Measurements from ENCODE around the gene MOGAT1. TPM values are rescaled to one million over a fixed set of nuclear protein-coding genes. Genes with fewer than 3 reads are reported as not detected.

Gene MOGAT1
- total and polyA plus RNA-seq, 9 of the 15 experiments (the other 6 are each of a cell fraction or from before 2014, with no cell fraction given): not detected

DNA sequence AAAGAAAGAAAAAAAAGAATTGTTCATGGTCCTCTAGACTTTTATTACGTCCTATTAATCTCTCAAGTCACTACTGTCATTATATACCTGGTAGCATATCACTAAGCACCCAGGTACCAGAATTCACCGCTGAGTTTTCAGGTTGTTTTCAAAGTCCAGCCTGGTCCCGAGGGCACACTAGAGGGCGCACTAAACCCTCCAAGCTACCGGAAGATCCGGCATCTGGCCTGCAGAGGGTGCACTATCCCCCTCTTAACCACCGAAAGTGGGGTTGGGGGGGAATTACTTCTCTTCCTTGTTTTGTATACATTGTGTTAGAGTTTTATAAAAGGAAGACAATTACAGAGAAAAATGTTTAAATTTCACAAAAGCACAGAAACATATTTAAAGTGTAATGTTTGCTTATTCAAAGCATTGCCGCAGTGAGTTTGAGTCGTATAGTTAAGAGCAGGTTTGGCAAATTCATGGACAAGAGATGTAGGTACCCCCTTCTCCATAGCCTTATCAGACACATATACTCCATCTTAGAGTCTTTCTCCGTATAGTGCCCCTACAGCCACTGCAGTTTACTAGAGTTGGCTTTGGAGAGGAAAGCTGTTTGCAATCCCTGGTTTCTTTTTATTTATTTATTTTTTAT, 19.2 kb downstream of the MOGAT1 start (continued):
- TF ChIP-seq, protein P1, sequence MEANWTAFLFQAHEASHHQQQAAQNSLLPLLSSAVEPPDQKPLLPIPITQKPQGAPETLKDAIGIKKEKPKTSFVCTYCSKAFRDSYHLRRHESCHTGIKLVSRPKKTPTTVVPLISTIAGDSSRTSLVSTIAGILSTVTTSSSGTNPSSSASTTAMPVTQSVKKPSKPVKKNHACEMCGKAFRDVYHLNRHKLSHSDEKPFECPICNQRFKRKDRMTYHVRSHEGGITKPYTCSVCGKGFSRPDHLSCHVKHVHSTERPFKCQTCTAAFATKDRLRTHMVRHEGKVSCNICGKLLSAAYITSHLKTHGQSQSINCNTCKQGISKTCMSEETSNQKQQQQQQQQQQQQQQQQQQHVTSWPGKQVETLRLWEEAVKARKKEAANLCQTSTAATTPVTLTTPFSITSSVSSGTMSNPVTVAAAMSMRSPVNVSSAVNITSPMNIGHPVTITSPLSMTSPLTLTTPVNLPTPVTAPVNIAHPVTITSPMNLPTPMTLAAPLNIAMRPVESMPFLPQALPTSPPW (CRISPR knock-in tag; IDR thresholded peaks at IDR 0.05): peak; percentile 53
- TF ChIP-seq, protein P2, sequence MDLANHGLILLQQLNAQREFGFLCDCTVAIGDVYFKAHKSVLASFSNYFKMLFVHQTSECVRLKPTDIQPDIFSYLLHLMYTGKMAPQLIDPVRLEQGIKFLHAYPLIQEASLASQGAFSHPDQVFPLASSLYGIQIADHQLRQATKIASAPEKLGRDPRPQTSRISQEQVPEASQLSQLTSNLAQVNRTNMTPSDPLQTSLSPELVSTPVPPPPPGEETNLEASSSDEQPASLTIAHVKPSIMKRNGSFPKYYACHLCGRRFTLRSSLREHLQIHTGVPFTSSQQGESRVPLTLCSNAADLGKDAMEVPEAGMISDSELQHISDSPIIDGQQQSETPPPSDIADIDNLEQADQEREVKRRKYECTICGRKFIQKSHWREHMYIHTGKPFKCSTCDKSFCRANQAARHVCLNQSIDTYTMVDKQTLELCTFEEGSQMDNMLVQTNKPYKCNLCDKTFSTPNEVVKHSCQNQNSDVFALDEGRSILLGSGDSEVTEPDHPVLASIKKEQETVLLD (IDR thresholded peaks at IDR 0.05): no peak
- TF ChIP-seq NFIC (IDR thresholded peaks at IDR 0.05): no peak
- TF ChIP-seq ZNF695 (CRISPR knock-in tag; IDR thresholded peaks at IDR 0.05): no peak
- no peak for TF ChIP-seq ZEB2 (IDR thresholded peaks at IDR 0.05)
- no peak for TF ChIP-seq ZNF347 (CRISPR knock-in tag; IDR thresholded peaks at IDR 0.05; ENCODE audit: low read depth)
- TF ChIP-seq, protein P3, sequence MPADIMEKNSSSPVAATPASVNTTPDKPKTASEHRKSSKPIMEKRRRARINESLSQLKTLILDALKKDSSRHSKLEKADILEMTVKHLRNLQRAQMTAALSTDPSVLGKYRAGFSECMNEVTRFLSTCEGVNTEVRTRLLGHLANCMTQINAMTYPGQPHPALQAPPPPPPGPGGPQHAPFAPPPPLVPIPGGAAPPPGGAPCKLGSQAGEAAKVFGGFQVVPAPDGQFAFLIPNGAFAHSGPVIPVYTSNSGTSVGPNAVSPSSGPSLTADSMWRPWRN (IDR thresholded peaks at IDR 0.05; ENCODE audit: low read depth): no peak
- 0 out of 3 replicates have a peak, but pooled peaks of 1 of the 2 experiments have one; percentile 22 for TF ChIP-seq CBX3 (IDR thresholded peaks at IDR 0.05; ENCODE audit: borderline replicate concordance in 1 of 2, low read length in 2 of 2)
- no peak for TF ChIP-seq RBFOX2 (IDR thresholded peaks at IDR 0.05; ENCODE audit: low read depth, low read length)
- TF ChIP-seq NFE2L1 (tag; IDR thresholded peaks at IDR 0.05; ENCODE audit: borderline replicate concordance, low read depth): no peak
- peak; percentile 67 for TF ChIP-seq KLF16 (IDR thresholded peaks at IDR 0.05)
- TF ChIP-seq, protein P4, sequence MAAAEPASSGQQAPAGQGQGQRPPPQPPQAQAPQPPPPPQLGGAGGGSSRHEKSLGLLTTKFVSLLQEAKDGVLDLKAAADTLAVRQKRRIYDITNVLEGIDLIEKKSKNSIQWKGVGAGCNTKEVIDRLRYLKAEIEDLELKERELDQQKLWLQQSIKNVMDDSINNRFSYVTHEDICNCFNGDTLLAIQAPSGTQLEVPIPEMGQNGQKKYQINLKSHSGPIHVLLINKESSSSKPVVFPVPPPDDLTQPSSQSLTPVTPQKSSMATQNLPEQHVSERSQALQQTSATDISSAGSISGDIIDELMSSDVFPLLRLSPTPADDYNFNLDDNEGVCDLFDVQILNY (CRISPR knock-in tag; IDR thresholded peaks at IDR 0.05): no peak
- peak; percentile 86 for TF ChIP-seq SMC3 (conservative IDR thresholded peaks at IDR 0.05; ENCODE audit: insufficient read depth, low read depth, low read length)
- no peak for TF ChIP-seq HNRNPK (IDR thresholded peaks at IDR 0.05; ENCODE audit: low read depth, low read length, poor library complexity, severe bottlenecking)
- TF ChIP-seq DEAF1 (CRISPR knock-in tag; IDR thresholded peaks at IDR 0.05): 0 out of 2 replicates have a peak, but pooled peaks have one; percentile 28
- no peak for TF ChIP-seq AFF1 (IDR thresholded peaks at IDR 0.05; ENCODE audit: low read depth in 1 of 2, partially characterized antibody in 2 of 2)
- no peak for TF ChIP-seq ELF4 (CRISPR knock-in tag; IDR thresholded peaks at IDR 0.05)
- no peak for TF ChIP-seq MECOM (CRISPR knock-in tag; IDR thresholded peaks at IDR 0.05)
